HG02571 (cell line): Measurements from ENCODE around the gene ST8SIA6.
"Not testable (repeated sequence)": the region's sequence is repeated elsewhere in the genome, so short reads cannot be mapped to it uniquely, and the experiment has no call there.

ENCODE experiments used
- ATAC-seq: cut with Tn5 transposase; IDR thresholded peaks from one replicate; pipeline ENCODE4 v1.9.1; 2021; ENCODE audit warnings: mild to moderate bottlenecking, moderate library complexity; ENCODE audit not compliant: unreplicated experiment

Gene ST8SIA6

DNA sequence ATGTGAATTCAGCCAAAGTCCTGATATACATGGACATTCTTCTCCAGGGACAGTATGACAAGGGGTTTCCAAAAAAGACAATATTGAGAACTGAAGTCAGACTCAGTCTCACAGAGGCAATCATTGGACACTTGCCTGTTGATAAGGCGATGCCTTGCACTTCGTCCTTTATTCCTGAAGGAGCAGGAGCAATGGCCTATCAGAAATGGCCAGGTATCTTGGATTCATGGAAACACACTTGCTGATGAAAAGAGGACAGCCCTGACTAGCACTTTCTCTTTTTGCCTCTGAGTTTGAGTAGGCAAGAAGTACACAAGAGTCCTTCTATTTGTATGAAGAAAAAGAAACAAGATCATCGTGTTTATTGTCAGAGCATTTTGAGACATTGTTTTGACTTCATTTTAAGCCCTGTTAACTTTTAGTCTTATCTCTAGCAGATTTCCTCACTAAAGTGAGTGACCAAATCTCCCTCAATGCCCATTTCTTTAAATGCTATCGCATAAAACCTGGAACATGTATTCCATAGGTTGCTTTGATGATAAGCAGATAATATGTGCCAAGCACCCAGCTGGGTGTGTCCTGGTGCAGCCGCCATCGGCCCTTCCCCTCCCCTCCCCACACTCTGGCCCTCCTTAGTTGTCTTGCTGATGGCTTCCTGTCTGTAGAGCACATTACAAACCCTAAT, 26.6 kb downstream of the ST8SIA6 start:
- no peak for ATAC-seq

DNA sequence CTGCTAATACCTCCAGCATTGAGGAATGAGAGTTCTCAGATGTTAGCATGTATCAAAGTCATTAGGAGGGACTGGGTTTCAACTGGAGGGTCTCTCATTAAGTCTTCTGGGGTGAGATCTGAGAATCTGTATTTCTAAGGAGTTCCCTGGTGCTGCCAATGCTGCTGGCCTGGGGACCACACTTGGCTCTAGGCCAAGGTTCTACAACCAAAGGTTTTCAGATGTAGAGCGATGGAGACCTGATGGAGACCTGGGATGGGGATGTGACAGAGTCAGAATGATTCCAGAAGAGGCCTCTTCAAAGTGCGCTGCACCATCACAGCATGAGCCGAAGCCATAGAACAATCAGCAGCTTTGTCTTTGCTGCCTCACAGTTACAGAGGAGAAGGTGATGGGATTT, 27.2 kb downstream of the ST8SIA6 start:
- no peak for ATAC-seq

DNA sequence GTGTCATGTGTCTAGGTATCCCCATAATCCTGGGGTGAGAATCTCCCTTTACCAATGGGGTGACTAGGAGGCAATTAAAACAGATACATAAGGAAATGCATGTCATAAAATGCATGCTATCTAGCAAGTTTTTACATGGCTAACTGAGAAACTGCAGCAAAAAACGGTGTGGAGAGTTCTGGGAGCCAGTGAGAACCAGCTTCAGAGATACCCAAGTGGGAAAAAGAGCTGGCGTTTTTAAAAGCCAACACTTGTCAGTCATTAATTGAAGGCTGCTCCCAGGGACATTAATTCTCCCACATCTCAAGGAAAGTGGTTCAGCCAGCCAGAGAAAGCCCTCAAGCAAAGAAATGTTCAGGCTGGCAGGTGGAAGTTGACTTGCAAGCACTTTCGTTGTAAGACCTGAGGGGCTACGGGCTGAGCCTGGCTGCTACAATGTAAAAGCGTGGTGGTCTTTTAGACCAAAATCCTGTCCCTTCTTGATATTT, 28.1 kb downstream of the ST8SIA6 start:
- ATAC-seq: no peak

DNA sequence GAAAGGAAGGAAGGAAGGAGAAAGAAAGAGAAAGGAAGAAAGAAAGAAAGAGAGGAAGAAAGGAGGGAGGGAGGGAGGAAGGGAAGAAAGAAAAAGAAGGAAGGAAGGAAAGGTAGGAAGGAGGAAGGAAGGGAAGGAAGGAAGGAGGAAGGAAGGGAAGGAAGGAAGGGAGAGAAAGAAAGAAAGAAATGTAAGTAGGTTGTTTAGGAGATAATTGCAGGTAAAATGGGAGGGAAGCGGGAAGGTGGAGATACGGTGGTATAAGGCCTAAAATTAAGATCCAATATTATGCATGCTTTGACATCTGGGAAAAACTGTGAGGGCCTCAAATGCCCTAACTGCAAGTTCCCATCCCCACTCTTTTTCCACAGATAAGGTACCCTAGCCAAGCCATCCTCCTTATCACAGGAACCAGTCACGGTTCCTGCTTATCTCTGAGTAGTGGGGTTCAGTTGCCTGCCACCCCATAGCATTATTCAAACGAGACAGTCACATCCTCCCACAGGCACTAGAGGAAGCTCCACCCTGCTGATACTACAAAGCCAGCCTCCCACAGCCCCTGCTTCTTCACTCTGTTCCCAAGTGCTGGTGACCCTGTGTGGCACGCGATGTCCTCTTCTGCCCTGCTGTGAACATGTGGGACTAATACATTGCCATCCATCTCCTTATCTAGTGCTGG, 28.7 kb downstream of the ST8SIA6 start:
- no peak for ATAC-seq

GRCh38 chr10:17423632-17424186, 30.7 kb downstream of the ST8SIA6 start:
- ATAC-seq: no peak

DNA sequence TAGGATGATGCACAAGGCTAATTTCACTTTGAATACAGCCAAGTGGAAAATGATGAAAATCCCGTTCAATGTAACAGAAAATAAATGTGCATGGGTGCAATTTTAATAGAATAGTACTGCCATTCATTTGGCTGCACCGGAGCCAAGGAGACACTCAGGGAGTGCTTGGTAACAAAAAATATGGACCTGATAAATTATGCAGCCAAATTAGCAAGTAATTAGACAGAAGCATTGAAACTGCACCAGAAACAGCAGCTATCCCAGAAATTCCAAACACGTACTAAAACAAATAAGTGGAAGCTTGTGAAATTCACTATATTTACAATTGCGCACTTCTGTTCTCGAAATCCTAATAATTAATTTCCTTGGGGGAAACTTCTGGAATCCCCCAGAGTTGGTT, 31.5 kb downstream of the ST8SIA6 start:
- no peak for ATAC-seq

DNA sequence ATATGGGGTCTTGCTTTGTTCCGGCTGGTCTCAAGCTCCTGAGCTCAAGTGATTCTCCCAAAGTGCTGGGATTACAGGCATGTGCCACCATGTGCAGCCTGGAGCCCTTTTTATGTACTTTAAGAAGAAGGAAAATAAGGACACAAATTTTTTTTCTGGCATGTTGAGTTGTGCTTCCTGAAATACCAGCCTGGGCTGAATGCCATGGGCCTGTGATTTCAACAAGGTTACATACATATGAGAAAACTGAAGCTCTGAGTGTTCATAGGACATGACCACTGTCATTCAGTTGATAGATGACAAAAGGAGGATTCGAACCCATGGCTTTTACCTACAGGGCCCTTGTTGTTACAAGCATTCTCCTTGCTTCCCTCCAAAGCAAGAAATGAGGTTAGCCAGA, 36.1 kb downstream of the ST8SIA6 start:
- no peak for ATAC-seq

- no peak for ATAC-seq
Observed at GRCh38 chr10:17416442-17417211, 37.8 kb downstream of the ST8SIA6 start.

DNA sequence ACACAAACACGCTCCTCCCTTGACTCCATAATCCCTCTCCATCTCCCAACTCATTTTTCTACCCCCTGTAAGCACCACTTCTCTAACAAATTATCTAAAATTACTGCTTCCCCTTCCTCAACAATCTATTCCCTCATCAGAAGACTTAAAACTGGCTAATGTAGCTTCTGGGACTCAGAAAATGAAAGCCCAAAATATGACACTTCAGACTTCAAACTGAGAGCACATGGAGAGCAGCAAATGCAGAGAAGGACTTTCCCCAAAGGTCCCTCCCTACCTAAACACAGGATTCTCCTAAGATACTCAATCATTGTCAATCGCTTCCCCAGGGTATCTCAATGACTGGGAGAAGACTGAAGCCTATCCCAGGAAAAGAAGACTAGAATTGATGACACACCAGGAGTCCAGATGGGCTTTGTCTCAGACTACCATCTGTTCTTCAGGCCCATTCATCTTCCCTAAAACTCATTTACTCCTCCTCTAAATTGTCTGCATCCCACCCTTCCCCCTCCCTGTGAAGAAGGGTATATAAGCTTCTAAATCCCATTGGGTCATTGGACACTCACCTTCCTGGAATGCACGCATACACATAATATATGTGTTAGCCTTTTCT, 39.2 kb downstream of the ST8SIA6 start:
- ATAC-seq: no peak

GRCh38 chr10:17414484-17414883, 39.9 kb downstream of the ST8SIA6 start:
- ATAC-seq: no peak

DNA sequence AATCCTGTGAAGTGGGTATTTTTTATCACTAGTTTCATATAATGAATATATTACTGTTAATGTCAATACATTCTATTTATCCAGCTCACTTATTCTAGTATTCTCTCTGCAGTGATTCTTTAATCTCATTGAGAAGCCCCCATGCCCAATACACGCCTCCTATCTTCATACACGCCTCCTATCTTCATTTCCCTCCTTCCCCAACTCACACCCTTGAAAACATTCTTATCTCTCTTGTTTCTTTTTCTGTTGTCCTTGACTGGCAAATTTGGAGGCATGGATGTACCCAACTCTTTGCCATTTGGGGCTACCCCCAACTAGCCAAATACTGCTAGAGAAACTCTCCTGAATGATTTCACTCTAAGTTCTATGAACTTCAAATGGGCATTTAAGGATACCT, 40.5 kb downstream of the ST8SIA6 start:
- no peak for ATAC-seq

- no peak for ATAC-seq
Observed at GRCh38 chr10:17412323-17412722, 42.1 kb downstream of the ST8SIA6 start.

DNA sequence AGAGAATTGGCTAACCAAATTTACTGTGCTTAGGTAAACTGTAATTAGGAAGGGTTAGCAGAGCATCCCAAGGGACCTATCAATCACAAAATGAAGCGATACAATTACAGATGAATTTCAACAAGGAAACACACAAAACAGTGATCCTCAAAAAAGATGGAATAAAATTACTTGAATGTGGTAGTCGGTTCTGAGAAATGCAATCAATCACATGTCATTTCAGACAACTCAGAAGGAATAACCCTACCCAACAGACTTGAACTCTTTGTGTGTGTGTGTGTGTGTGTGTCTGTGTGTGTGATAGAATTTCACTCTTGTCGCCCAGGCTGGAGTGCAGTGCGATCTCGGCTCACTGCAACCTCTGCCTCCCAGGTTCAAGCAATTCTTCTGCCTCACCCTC, 43.5 kb downstream of the ST8SIA6 start:
- no peak for ATAC-seq

DNA sequence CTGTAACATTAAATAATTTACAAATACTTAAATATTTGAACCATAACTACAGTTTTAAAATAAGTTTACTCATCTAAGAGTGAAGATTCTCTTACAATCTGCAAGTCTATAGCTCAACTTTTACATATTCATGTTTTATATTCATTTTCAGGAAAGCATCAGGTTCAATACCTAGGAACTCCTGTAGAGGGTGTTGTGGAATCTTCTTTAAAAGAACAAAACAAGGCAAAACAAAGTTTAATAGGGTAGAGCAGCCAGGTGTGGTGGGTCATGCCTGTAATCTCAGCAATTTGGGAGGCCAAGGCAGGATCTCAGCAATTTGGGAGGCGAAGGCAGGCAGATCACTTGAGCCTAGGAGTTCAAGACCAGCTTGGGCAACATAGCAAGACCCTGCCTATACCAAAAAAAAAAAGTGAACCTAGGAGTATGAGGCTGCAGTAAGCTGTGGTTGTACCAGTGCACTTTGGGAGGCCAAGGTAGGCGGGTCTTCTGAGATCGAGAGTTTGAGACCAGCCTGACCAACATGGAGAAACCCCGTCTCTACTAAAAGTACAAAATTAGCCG, 45.1 kb downstream of the ST8SIA6 start:
- ATAC-seq: no peak

- no peak for ATAC-seq
Observed at GRCh38 chr10:17407047-17407446, 47.3 kb downstream of the ST8SIA6 start.

GRCh38 chr10:17406036-17406834, 48.2 kb downstream of the ST8SIA6 start:
- no peak for ATAC-seq

- no peak for ATAC-seq
Observed at GRCh38 chr10:17403161-17403560, 51.2 kb downstream of the ST8SIA6 start.

- ATAC-seq: not testable (repeated sequence)
Observed at GRCh38 chr10:17402040-17402439, 52.4 kb downstream of the ST8SIA6 start.

- no peak for ATAC-seq
Observed at GRCh38 chr10:17396004-17396403, 58.4 kb downstream of the ST8SIA6 start.

GRCh38 chr10:17394854-17395253, 59.5 kb downstream of the ST8SIA6 start:
- no peak for ATAC-seq
